Stomach (tissue), 19 donors: ENCODE measurements around the gene WDPCP. TPM values are rescaled to one million over a fixed set of nuclear protein-coding genes. Genes with fewer than 3 reads are reported as not detected.
A peak's percentile ranks its signal among the peaks of the same experiment; 100 is the strongest.

Source experiments
- DNase-seq, 2 donors: peaks; one replicate each; pipeline versions ENCODE4 v3.0.0 to v3.0.0-alpha.2; 2013 to 2019
- H3K27ac ChIP-seq, 5 donors: fragments of 200-600 bp in 4 of 5; sonication (generic) in 4 of 5; one replicate each; pipeline ENCODE4 v1.5.1; 2013 to 2019; ENCODE audit warnings: mild to moderate bottlenecking in 1 of 5, moderate library complexity in 1 of 5
- H3K27me3 ChIP-seq, 3 donors: fragments of 200-600 bp; sonication (generic); one replicate each; pipeline ENCODE4 v1.5.1; 2017 to 2019; ENCODE audit warnings: mixed run types in 1 of 3
- H3K36me3 ChIP-seq, 4 donors: fragments of 200-600 bp; sonication (generic); 1 replicate in 3 of 4; 2 replicates in 1 of 4; pipeline ENCODE4 v1.5.1; 2016 to 2019
- H3K4me1 ChIP-seq, 4 donors: fragments of 200-600 bp; sonication (generic); one replicate each; pipeline ENCODE4 v1.5.1; 2016 to 2019
- H3K4me3 ChIP-seq, 4 donors: fragments of 200-600 bp; sonication (generic) in 3 of 4; one replicate each; pipeline ENCODE4 v1.5.1; 2016 to 2019; ENCODE audit warnings: mild to moderate bottlenecking in 1 of 4
- H3K9me3 ChIP-seq, 4 donors: fragments of 200-600 bp; sonication (generic); one replicate each; pipeline ENCODE4 v1.5.1; 2016 to 2019
- CTCF ChIP-seq, 7 experiments: fragments of 450-650 bp in 4 of 7; fragments of 200-600 bp in 3 of 7; sonication (generic) in 3 of 7; IDR thresholded peaks; one replicate each; pipeline ENCODE4 v1.5.1; 2016 to 2019; ENCODE audit warnings: antibody characterized with exemption in 7 of 7, control low read depth in 2 of 7, mild to moderate bottlenecking in 1 of 7
- EP300 ChIP-seq: sonication (generic); formaldehyde crosslinking; IDR thresholded peaks from one replicate; pipeline ENCODE4 v1.6.1; 2017; ENCODE audit warnings: antibody characterized with exemption
- POLR2A ChIP-seq, 4 donors: fragments of 450-650 bp; IDR thresholded peaks; one replicate each; pipeline ENCODE4 v1.6.1; 2016; ENCODE audit warnings: antibody characterized with exemption in 4 of 4, control low read depth in 2 of 4, mild to moderate bottlenecking in 1 of 4, moderate library complexity in 1 of 4
- POLR2AphosphoS5 ChIP-seq, 3 donors: sonication (generic); formaldehyde crosslinking; IDR thresholded peaks; one replicate each; pipeline ENCODE4 v1.6.1; 2016; ENCODE audit warnings: antibody characterized with exemption in 3 of 3
- WGBS, 5 donors: extraction: QIAGEN DNeasy Blood & Tissue Kit in 3 of 5; methylation state at CpG; one replicate each; pipeline versions ENCODE4 v1.1.5 to v1.1.7; 2013 to 2018; 5-methylcytosine and 5-hydroxymethylcytosine counted together
- intact Hi-C: fragments of 100-400 bp; cut with DNase I; formaldehyde crosslinking; loops from one replicate; pipeline ENCODE4 v1.15.1; 2023; ENCODE audit warnings: low total_unique reads
- long read RNA-seq, 10 donors: transcript quantifications; one replicate each; lab custom pipeline, GENCODE V29; 2026
- polyA plus RNA-seq, 3 donors: library from polyadenylated mRNA; stranded (reverse); fragments of 200-250 nt; gene quantifications; one replicate each; pipeline ENCODE4 v1.2.3, GENCODE V29; 2013
- total RNA-seq, 5 donors: library from RNA; depleted of rRNA; stranded (reverse); fragments of >200 nt; gene quantifications; one replicate each; pipeline versions ENCODE4 v1.1.0 to v1.2.3, GENCODE V29; 2014 to 2016
- donor health status: healthy with polysubstance abuse.
- donor health status: Bipolar disorder and iron deficiency.
- donor health status: healthy.

WDPCP gene
- 10 to 100 TPM in 4 of 5 donors, 1 to 10 TPM in 1; 4.1 to 38.8 (median 14.9) TPM for total RNA-seq
- polyA plus RNA-seq, result 1 to 10 TPM; 1.9 to 4.2 (median 2.4) TPM
- long read RNA-seq, donor 1, partial matches to known transcripts, result 0 of 1 reads
- long read RNA-seq, donor 1, other reads (novel, unspliced or antisense), result 0 of 1 reads
- long read RNA-seq, donor 2, result 0 reads
- long read RNA-seq, donor 3, partial matches to known transcripts, result 0 of 1 reads
- long read RNA-seq, donor 3, other reads (novel, unspliced or antisense), result 0 of 1 reads
- long read RNA-seq, donor 4, result 0 reads
- long read RNA-seq, donor 5, partial matches to known transcripts, result 55 of 55 reads
- long read RNA-seq, donor 5, other reads (novel, unspliced or antisense), result 0 of 55 reads
- long read RNA-seq, donor 6, result 0 reads
- long read RNA-seq, donor 7, partial matches to known transcripts, result 461 of 461 reads
- long read RNA-seq, donor 7, other reads (novel, unspliced or antisense), result 0 of 461 reads
- long read RNA-seq, donor 8, partial matches to known transcripts, result 71 of 104 reads
- long read RNA-seq, donor 8, other reads (novel, unspliced or antisense), result 33 of 104 reads
- long read RNA-seq, donor 9, partial matches to known transcripts, result 0 of 1 reads
- long read RNA-seq, donor 9, other reads (novel, unspliced or antisense), result 0 of 1 reads
- long read RNA-seq, donor 10, result 0 reads

GRCh38 chr2:63588385-63589147, at the start of gene WDPCP, which contains the start of gene MDH1:
WDPCP (minus strand) TSS chr2:63588477; CDS start chr2:63588271, 206 bp downstream.
MDH1 (plus strand) TSS chr2:63588963; CDS start chr2:63589044, 81 bp downstream.
- H3K27ac ChIP-seq, result peak within 1 kb of the TSS; percentile 87 to 92 (median 91)
- 0 to 1% (median 0%) methylated on average over 30 to 44 of the region's 44 CpGs for WGBS, 5 donors
- H3K4me1 ChIP-seq, result peaks cover 25 to 40% (median 35%) of the 10 kb centered on the region in 4 donors
- peak; percentile 94 to 99 for DNase-seq
- TF ChIP-seq POLR2A (IDR thresholded peaks at IDR 0.05) (peak in 1 of 4 donors; percentile 36), CTCF (IDR thresholded peaks at IDR 0.05) (no peak), POLR2AphosphoS5 (IDR thresholded peaks at IDR 0.05) (peak; percentile 73 to 93 (median 90)), EP300 (no peak)
- intact Hi-C loops, result no loop called here
- peaks cover 0 to 16% (median 9%) of the 10 kb centered on the region in 4 donors for H3K36me3 ChIP-seq
- peak within 1 kb of the TSS; percentile 84 to 93 (median 90) for H3K4me3 ChIP-seq
- H3K9me3 ChIP-seq, result no peaks in the 10 kb centered on the region
- H3K27me3 ChIP-seq, result no peaks in the 10 kb centered on the region

- Histone ChIP-seq H3K4me3 (no peak overlapping the region), H3K9me3 (peaks cover 0 to 45% (median 33%) of the 10 kb centered on the region in 4 donors), H3K27me3 (no peaks in the 10 kb centered on the region), H3K36me3 (no peaks in the 10 kb centered on the region), H3K4me1 (no peaks in the 10 kb centered on the region), H3K27ac (no peak overlapping the region)
- intact Hi-C loops, result no loop called here
- TF ChIP-seq POLR2AphosphoS5 (IDR thresholded peaks at IDR 0.05) (no peak), EP300 (no peak), POLR2A (IDR thresholded peaks at IDR 0.05) (no peak), CTCF (IDR thresholded peaks at IDR 0.05) (no peak)
- no peak for DNase-seq
- WGBS, 5 donors, result 93 to 100% (median 97%) methylated on average over 2 of the region's 2 CpGs
These were observed 44.1 kb upstream of the WDPCP start for GRCh38 chr2:63632382-63632781.

- no peak for DNase-seq
- Histone ChIP-seq H3K9me3 (peaks cover 0 to 45% (median 29%) of the 10 kb centered on the region in 4 donors), H3K4me1 (no peaks in the 10 kb centered on the region), H3K27ac (no peak overlapping the region), H3K4me3 (no peak overlapping the region), H3K27me3 (no peaks in the 10 kb centered on the region), H3K36me3 (no peaks in the 10 kb centered on the region)
- intact Hi-C loops, result no loop called here
- no peak for TF ChIP-seq POLR2A (IDR thresholded peaks at IDR 0.05)
- no peak for TF ChIP-seq EP300
- no peak for TF ChIP-seq POLR2AphosphoS5 (IDR thresholded peaks at IDR 0.05)
- no peak for TF ChIP-seq CTCF (IDR thresholded peaks at IDR 0.05)
- WGBS, 5 donors, result 40 to 77% (median 75%) methylated on average over 1 of the region's 1 CpG
These were observed 43.2 kb upstream of the WDPCP start for GRCh38 chr2:63631501-63631900.

GRCh38 chr2:63628403-63628942, 40.2 kb upstream of the WDPCP start:
- WGBS, 5 donors, result 85 to 95% (median 94%) methylated on average over 1 of the region's 1 CpG
- H3K36me3 ChIP-seq, result no peaks in the 10 kb centered on the region
- DNase-seq, result no peak
- TF ChIP-seq EP300 (no peak), POLR2AphosphoS5 (IDR thresholded peaks at IDR 0.05) (no peak), POLR2A (IDR thresholded peaks at IDR 0.05) (no peak), CTCF (IDR thresholded peaks at IDR 0.05) (no peak)
- no peak overlapping the region for H3K4me3 ChIP-seq
- no peak overlapping the region for H3K27ac ChIP-seq
- no peaks in the 10 kb centered on the region for H3K27me3 ChIP-seq
- H3K4me1 ChIP-seq, result no peaks in the 10 kb centered on the region
- H3K9me3 ChIP-seq, result peaks cover 0 to 24% (median 14%) of the 10 kb centered on the region in 4 donors
- intact Hi-C loops, result no loop called here
